ENCODE data around the gene SLC35A3. TPM values are rescaled to one million over a fixed set of nuclear protein-coding genes. Genes with fewer than 3 reads are reported as not detected.

Gene SLC35A3
- total and polyA plus RNA-seq, 2 of the 4 experiments (the other 2 are of a cell fraction), result 9.6 to 13.6 TPM

DNA sequence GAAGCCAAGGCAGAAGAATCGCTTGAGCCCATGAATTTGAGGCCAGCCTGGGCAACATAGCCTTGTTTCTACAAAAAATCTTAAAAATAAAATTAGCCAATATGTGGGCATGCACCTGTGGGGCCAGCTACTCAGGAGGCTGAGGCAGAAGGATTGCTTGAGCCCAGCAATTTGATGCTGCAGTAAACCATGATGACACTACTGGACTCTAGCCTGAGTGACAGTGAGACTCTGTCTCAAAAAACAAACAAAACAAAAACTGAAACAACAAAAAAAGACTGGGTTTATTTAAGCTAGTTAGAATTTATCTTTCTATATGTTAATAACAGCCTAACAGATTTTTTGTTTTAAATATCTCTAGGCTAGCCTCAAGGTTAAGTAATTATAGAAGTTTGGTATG is 57.4 kb downstream of the SLC35A3 start:
- POLR2A ChIA-PET (ENCODE audit: unreplicated experiment), result no interaction called here

More for the DNA sequence above, 57.4 kb downstream of the SLC35A3 start:
- dilution Hi-C loops (cut with HindIII; ENCODE audit: low sequenced_read_pairs, unreplicated experiment) (no loop called here), intact Hi-C loops (cut with micrococcal nuclease) (no loop called here), in situ Hi-C loops (cut with MboI; ENCODE audit: low sequenced_read_pairs) (loop anchor here (10.0 kb wide), 1 partner anchor 212 kb away; no protein-coding TSS in a partner anchor)
- H3K36me3 ChIP-seq (ENCODE audit: control insufficient read depth, insufficient read depth, low read length), result no peaks in the 10 kb centered on the region
- no peak for TF ChIP-seq SMC3 (IDR thresholded peaks at IDR 0.05; ENCODE audit: low read depth, low read length)
- TF ChIP-seq, protein P1, sequence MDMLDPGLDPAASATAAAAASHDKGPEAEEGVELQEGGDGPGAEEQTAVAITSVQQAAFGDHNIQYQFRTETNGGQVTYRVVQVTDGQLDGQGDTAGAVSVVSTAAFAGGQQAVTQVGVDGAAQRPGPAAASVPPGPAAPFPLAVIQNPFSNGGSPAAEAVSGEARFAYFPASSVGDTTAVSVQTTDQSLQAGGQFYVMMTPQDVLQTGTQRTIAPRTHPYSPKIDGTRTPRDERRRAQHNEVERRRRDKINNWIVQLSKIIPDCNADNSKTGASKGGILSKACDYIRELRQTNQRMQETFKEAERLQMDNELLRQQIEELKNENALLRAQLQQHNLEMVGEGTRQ (IDR thresholded peaks at IDR 0.05; ENCODE audit: low read depth, low read length), result no peak
- TF ChIP-seq, protein P2, sequence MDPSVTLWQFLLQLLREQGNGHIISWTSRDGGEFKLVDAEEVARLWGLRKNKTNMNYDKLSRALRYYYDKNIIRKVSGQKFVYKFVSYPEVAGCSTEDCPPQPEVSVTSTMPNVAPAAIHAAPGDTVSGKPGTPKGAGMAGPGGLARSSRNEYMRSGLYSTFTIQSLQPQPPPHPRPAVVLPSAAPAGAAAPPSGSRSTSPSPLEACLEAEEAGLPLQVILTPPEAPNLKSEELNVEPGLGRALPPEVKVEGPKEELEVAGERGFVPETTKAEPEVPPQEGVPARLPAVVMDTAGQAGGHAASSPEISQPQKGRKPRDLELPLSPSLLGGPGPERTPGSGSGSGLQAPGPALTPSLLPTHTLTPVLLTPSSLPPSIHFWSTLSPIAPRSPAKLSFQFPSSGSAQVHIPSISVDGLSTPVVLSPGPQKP (IDR thresholded peaks at IDR 0.05; ENCODE audit: borderline replicate concordance, low read depth, low read length), result no peak
- TF ChIP-seq, protein P3, sequence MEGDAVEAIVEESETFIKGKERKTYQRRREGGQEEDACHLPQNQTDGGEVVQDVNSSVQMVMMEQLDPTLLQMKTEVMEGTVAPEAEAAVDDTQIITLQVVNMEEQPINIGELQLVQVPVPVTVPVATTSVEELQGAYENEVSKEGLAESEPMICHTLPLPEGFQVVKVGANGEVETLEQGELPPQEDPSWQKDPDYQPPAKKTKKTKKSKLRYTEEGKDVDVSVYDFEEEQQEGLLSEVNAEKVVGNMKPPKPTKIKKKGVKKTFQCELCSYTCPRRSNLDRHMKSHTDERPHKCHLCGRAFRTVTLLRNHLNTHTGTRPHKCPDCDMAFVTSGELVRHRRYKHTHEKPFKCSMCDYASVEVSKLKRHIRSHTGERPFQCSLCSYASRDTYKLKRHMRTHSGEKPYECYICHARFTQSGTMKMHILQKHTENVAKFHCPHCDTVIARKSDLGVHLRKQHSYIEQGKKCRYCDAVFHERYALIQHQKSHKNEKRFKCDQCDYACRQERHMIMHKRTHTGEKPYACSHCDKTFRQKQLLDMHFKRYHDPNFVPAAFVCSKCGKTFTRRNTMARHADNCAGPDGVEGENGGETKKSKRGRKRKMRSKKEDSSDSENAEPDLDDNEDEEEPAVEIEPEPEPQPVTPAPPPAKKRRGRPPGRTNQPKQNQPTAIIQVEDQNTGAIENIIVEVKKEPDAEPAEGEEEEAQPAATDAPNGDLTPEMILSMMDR (conservative IDR thresholded peaks at IDR 0.05; ENCODE audit: low read depth, low read length), result no peak
- TF ChIP-seq CEBPB (IDR thresholded peaks at IDR 0.05; ENCODE audit: low read depth, low read length), result no peak
- TF ChIP-seq FOS (IDR thresholded peaks at IDR 0.05; ENCODE audit: low read depth, low read length), result no peak
- no peaks in the 10 kb centered on the region for H3K27me3 ChIP-seq (ENCODE audit: control insufficient read depth, insufficient read depth, low read length)
- H2AK5ac ChIP-seq (ENCODE audit: low read depth, low read length), result no peak overlapping the region
- DNase-seq (no peak), ATAC-seq (ENCODE audit: low read depth) (no peak)
- no peak overlapping the region for H4K8ac ChIP-seq (ENCODE audit: low read depth in 2 of 2, low read length in 2 of 2)
- H3K9ac ChIP-seq (ENCODE audit: low read depth, low read length), result no peak overlapping the region
- no peaks in the 10 kb centered on the region for H4K20me1 ChIP-seq (ENCODE audit: insufficient read depth, low read length)
- no TSS peak for BruUV-seq (replicated peaks)
- no peak overlapping the region for H2BK15ac ChIP-seq (ENCODE audit: low read depth, low read length)
- no peak overlapping the region for H4K5ac ChIP-seq (ENCODE audit: low read depth, low read length)
- no peak overlapping the region for H3K4ac ChIP-seq (ENCODE audit: low read depth, low read length)
- WGBS, 2 experiments (ENCODE audit: extremely low coverage in 2 of 2, insufficient read length in 1 of 2), result 100% methylated on average over 1 of the region's 1 CpG; no CpG with 5 or more reads in 1 of the 2 experiments
- H2AK9ac ChIP-seq (replicated peaks; ENCODE audit: low read depth, low read length, poor library complexity), result no peak overlapping the region
- no peak overlapping the region for H3K14ac ChIP-seq (replicated peaks; ENCODE audit: low read depth, low read length)
- H3K79me1 ChIP-seq (ENCODE audit: low read depth in 1 of 2, low read length in 2 of 2), result no peaks in the 10 kb centered on the region; a peak in 1 of 4 replicates
- no peak overlapping the region for H2BK120ac ChIP-seq (ENCODE audit: low read depth, low read length)
- H3K4me1 ChIP-seq (ENCODE audit: control insufficient read depth, insufficient read depth, low read length), result no peaks in the 10 kb centered on the region
- H2AFZ ChIP-seq (replicated peaks; ENCODE audit: low read length, poor library complexity), result no peak overlapping the region
- H3K18ac ChIP-seq (ENCODE audit: low read depth, low read length), result no peak overlapping the region
- CTCF ChIA-PET, result interaction anchor here (0.6 kb wide), 1 partner anchor 15 kb away, joined by 5 read pairs; no protein-coding TSS in a partner anchor
- no peak overlapping the region for H2BK20ac ChIP-seq (ENCODE audit: low read depth, low read length)
- no peaks in the 10 kb centered on the region for H3K9me1 ChIP-seq (ENCODE audit: insufficient read depth, low read length)
- H3K4me3 ChIP-seq (ENCODE audit: insufficient read depth, low read depth, low read length), result no peak overlapping the region
- H3K27ac ChIP-seq (ENCODE audit: insufficient read depth, low read length), result no peak overlapping the region
- no peak overlapping the region for H3K4me2 ChIP-seq (ENCODE audit: low read depth, low read length)
- no peak overlapping the region for H2BK5ac ChIP-seq (ENCODE audit: low read depth, low read length, poor library complexity, severe bottlenecking)
- H3K23ac ChIP-seq (ENCODE audit: low read depth, low read length), result no peak overlapping the region
- H3K9me3 ChIP-seq (ENCODE audit: control insufficient read depth, insufficient read depth, low read length), result no peaks in the 10 kb centered on the region
- no peak overlapping the region for H3K56ac ChIP-seq (ENCODE audit: extremely low read depth, insufficient read depth, low read length)
- no peak overlapping the region for H4K91ac ChIP-seq (ENCODE audit: insufficient read depth, low read depth, low read length)
